WTC11 (cell line): Measurements from ENCODE around the gene CNOT8.

ENCODE experiments used
- CTCF ChIP-seq: fragments of 200-600 bp; IDR thresholded peaks from 2 replicates; pipeline ENCODE4 v1.8.0; 2022; ENCODE audit warnings: antibody characterized with exemption
- ELF4 ChIP-seq: sonication (generic); formaldehyde crosslinking; IDR thresholded peaks from 2 replicates; pipeline ENCODE4 v1.8.1; 2022; ENCODE audit warnings: low read depth, mild to moderate bottlenecking, moderate library complexity, missing genetic modification reagents
- ERG ChIP-seq: fragments of 250-450 bp; sonication (Bioruptor Pico); IDR thresholded peaks from 2 replicates; pipeline ENCODE4 v1.8.0; 2021; ENCODE audit warnings: mild to moderate bottlenecking
- IRF1 ChIP-seq: sonication (generic); formaldehyde crosslinking; IDR thresholded peaks from 2 replicates; pipeline ENCODE4 v1.8.0; 2023; ENCODE audit warnings: missing genetic modification reagents
- IRF2 ChIP-seq: sonication (generic); formaldehyde crosslinking; IDR thresholded peaks from 2 replicates; pipeline ENCODE4 v1.8.0; 2022; ENCODE audit warnings: low read depth, missing genetic modification reagents, borderline replicate concordance
- MXD4 ChIP-seq: fragments of 250-450 bp; sonication (Bioruptor Pico); IDR thresholded peaks from 2 replicates; pipeline ENCODE4 v1.8.0; 2021; ENCODE audit warnings: mild to moderate bottlenecking, moderate library complexity, borderline replicate concordance
- NFE2L1 ChIP-seq: sonication (generic); formaldehyde crosslinking; IDR thresholded peaks from 2 replicates; pipeline ENCODE4 v1.8.1; 2023; ENCODE audit warnings: missing genetic modification reagents
- NR2C2 ChIP-seq: sonication (generic); formaldehyde crosslinking; IDR thresholded peaks from 2 replicates; pipeline ENCODE4 v1.8.0; 2022; ENCODE audit warnings: mild to moderate bottlenecking, missing genetic modification reagents
- TCF7 ChIP-seq: sonication (generic); formaldehyde crosslinking; IDR thresholded peaks from 2 replicates; pipeline ENCODE4 v1.8.0; 2022; ENCODE audit warnings: mild to moderate bottlenecking, low read depth, missing genetic modification reagents, moderate library complexity
- USF2 ChIP-seq: sonication (generic); formaldehyde crosslinking; IDR thresholded peaks from 2 replicates; pipeline ENCODE4 v1.8.1; 2023; ENCODE audit warnings: mild to moderate bottlenecking, missing genetic modification reagents, moderate library complexity
- ZBTB43 ChIP-seq: sonication (generic); formaldehyde crosslinking; IDR thresholded peaks from 2 replicates; pipeline ENCODE4 v1.8.1; 2023; ENCODE audit warnings: mild to moderate bottlenecking, missing genetic modification reagents
- ZNF281 ChIP-seq: sonication (generic); formaldehyde crosslinking; IDR thresholded peaks from 2 replicates; pipeline ENCODE4 v1.8.0; 2023; ENCODE audit warnings: mild to moderate bottlenecking, missing genetic modification reagents
- ZNF425 ChIP-seq: fragments of 250-450 bp; sonication (Bioruptor Pico); conservative IDR thresholded peaks from 2 replicates; pipeline ENCODE4 v1.9.0; 2021; ENCODE audit warnings: mild to moderate bottlenecking

- TF ChIP-seq CTCF (no peak), NR2C2 (CRISPR knock-in tag) (no peak), ZNF281 (CRISPR knock-in tag) (no peak), ELF4 (CRISPR knock-in tag) (no peak), IRF2 (CRISPR knock-in tag) (no peak), USF2 (CRISPR knock-in tag) (no peak), MXD4 (CRISPR knock-in tag) (no peak), ERG (CRISPR knock-in tag) (no peak), TCF7 (no peak), NFE2L1 (CRISPR knock-in tag) (no peak), IRF1 (no peak), ZBTB43 (no peak), ZNF425 (no peak)
These were observed 15.5 kb upstream of the CNOT8 start for GRCh38 chr5:154842689-154843530.
